Amniotic epithelial cell (primary cell): ENCODE results near the gene RPL32.
"Not testable (repeated sequence)": the region's sequence is repeated elsewhere in the genome, so short reads cannot be mapped to it uniquely, and the experiment has no call there.

Experiments
- DNase-seq: peaks from one replicate; pipeline ENCODE4 v3.0.0-alpha.2; 2010; ENCODE audit warnings: low read depth

The RPL32 gene

GRCh38 chr3:12868039-12869034, 27.0 kb upstream of the RPL32 start:
- peak; percentile 88 for DNase-seq

- DNase-seq: no peak
Observed at GRCh38 chr3:12866836-12867235, 25.5 kb upstream of the RPL32 start.

- DNase-seq: no peak
Observed at GRCh38 chr3:12865271-12865670, 23.9 kb upstream of the RPL32 start.

GRCh38 chr3:12862387-12862786, 21.0 kb upstream of the RPL32 start:
- DNase-seq: no peak

- no peak for DNase-seq
Observed at GRCh38 chr3:12861611-12862010, 20.2 kb upstream of the RPL32 start.

GRCh38 chr3:12859840-12860239, 18.5 kb upstream of the RPL32 start:
- DNase-seq: no peak

GRCh38 chr3:12856626-12857025, 15.3 kb upstream of the RPL32 start:
- no peak for DNase-seq

- DNase-seq: no peak
Observed at GRCh38 chr3:12854565-12854964, 13.2 kb upstream of the RPL32 start.

- DNase-seq: not testable (repeated sequence)
Observed at GRCh38 chr3:12853847-12854246, 12.5 kb upstream of the RPL32 start.

GRCh38 chr3:12852201-12852600, 10.8 kb upstream of the RPL32 start:
- DNase-seq: no peak

GRCh38 chr3:12845811-12846210, 4.4 kb upstream of the RPL32 start:
- DNase-seq: no peak

- DNase-seq: no peak
Observed at GRCh38 chr3:12842469-12842868, 1.1 kb upstream of the RPL32 start.

- no peak for DNase-seq
Observed at GRCh38 chr3:12841970-12842328, 584 bp upstream of the RPL32 start.

- no peak for DNase-seq
Observed at GRCh38 chr3:12840591-12841148, 695 bp downstream of the RPL32 start.

- not testable (repeated sequence) for DNase-seq
Observed at GRCh38 chr3:12840148-12840547, 1.2 kb downstream of the RPL32 start.

GRCh38 chr3:12839156-12839946, 2.0 kb downstream of the RPL32 start:
- DNase-seq: no peak

- no peak for DNase-seq
Observed at GRCh38 chr3:12838179-12838965, 3.0 kb downstream of the RPL32 start.

- no peak for DNase-seq
Observed at GRCh38 chr3:12837295-12837986, 3.9 kb downstream of the RPL32 start.

- DNase-seq: no peak
Observed at GRCh38 chr3:12835052-12835665, 6.2 kb downstream of the RPL32 start.

- DNase-seq: no peak
Observed at GRCh38 chr3:12833222-12834161, 7.9 kb downstream of the RPL32 start.
